K562 (cell line): ENCODE measurements around the gene CD300C. TPM values are rescaled to one million over a fixed set of nuclear protein-coding genes. Genes with fewer than 3 reads are reported as not detected.

Experiments
- ATAC-seq: fragments of 200-7000 bp; cut with Tn5 transposase; 3 replicates; pipeline ENCODE4 v1.9.1; 2020; ENCODE audit warnings: moderate library complexity
- BruUV-seq: library from RNA; stranded (reverse); fragments of 400-500 nt; replicated peaks from 2 replicates; lab custom pipeline; 2021; lab: Mats Ljungman, UMichigan
- CTCF ChIA-PET: fragments of 300-600 bp; formaldehyde crosslinking; extraction: SDS; loops from one replicate; lab custom pipeline; 2021; ENCODE audit warnings: low intra/inter-chr PET ratio; lab: Yijun Ruan, JAX
- POLR2A ChIA-PET: fragments of 300-600, 350-650 bp; sonication (Branson Sonifier 250); formaldehyde crosslinking; extraction: SDS; loops from one replicate; lab custom pipeline; 2021; ENCODE audit warnings: antibody characterized with exemption, inconsistent platforms; lab: Yijun Ruan, JAX
- DNase-seq, 4 experiments: peaks; one replicate each; pipeline versions ENCODE4 v3.0.0 to v3.0.0-alpha.2; 2011 to 2018; ENCODE audit warnings: low spot score in 3 of 4, mixed read lengths in 3 of 4; ENCODE audit errors: extremely low read depth in 1 of 4
- FAIRE-seq: peaks from 2 replicates; lab custom pipeline; 2011; peaks lifted over from hg19 to GRCh38; lab: Jason Lieb, UNC
- H2AFZ ChIP-seq: 2 replicates; pipeline ENCODE4 v1.6.0; 2011; ENCODE audit warnings: low read depth, low read length, control low read depth, inconsistent platforms
- H3K27ac ChIP-seq: fragments of 200-600 bp; 3 replicates; pipeline ENCODE4 v1.8.0; 2011; ENCODE audit warnings: low read depth, mild to moderate bottlenecking, control low read depth, inconsistent platforms, low read length, moderate library complexity, mixed read lengths; ENCODE audit errors: extremely low read depth
- H3K27me3 ChIP-seq, 2 experiments: fragments of 300-600 bp in 1 of 2; 2 replicates in 1 of 2; 3 replicates in 1 of 2; pipeline versions ENCODE4 v1.6.0 to v1.8.0; 2011; ENCODE audit warnings: inconsistent platforms in 2 of 2, low read length in 2 of 2, mild to moderate bottlenecking in 1 of 2, mixed read lengths in 1 of 2, moderate library complexity in 1 of 2; ENCODE audit not compliant: control insufficient read depth in 2 of 2, insufficient read depth in 2 of 2
- H3K36me3 ChIP-seq: fragments of 300-600 bp; 3 replicates; pipeline ENCODE4 v1.8.0; 2011; ENCODE audit warnings: mild to moderate bottlenecking, low read length, inconsistent platforms; ENCODE audit not compliant: control insufficient read depth, insufficient read depth
- H3K4me1 ChIP-seq, 2 experiments: fragments of 200-600 bp in 1 of 2; replicated peaks in 1 of 2; 2 replicates in 1 of 2; 3 replicates in 1 of 2; pipeline versions ENCODE4 v1.5.1 to v1.8.0; 2011; ENCODE audit warnings: inconsistent platforms in 2 of 2, low read length in 2 of 2, mild to moderate bottlenecking in 1 of 2, mixed read lengths in 1 of 2, moderate library complexity in 1 of 2; ENCODE audit not compliant: control insufficient read depth in 2 of 2, insufficient read depth in 2 of 2
- H3K4me2 ChIP-seq: 2 replicates; pipeline ENCODE4 v1.6.1; 2011; ENCODE audit warnings: low read length, control low read depth, inconsistent platforms, mixed read lengths; ENCODE audit not compliant: insufficient read depth
- H3K4me3 ChIP-seq: fragments of 200-600 bp; sonication (generic), shearing (Covaris generic); 2 replicates; pipeline ENCODE4 v1.5.1; 2016; ENCODE audit warnings: control low read depth, inconsistent platforms
- H3K79me2 ChIP-seq: fragments of 200-600 bp; 3 replicates; pipeline ENCODE4 v1.8.0; 2011; ENCODE audit warnings: low read length, inconsistent platforms; ENCODE audit not compliant: control insufficient read depth, insufficient read depth
- H3K9ac ChIP-seq, 2 experiments: 2 replicates each; pipeline versions ENCODE4 v1.6.0 to v1.6.1; 2011; ENCODE audit warnings: low read depth in 2 of 2, low read length in 2 of 2, control low read depth in 1 of 2, inconsistent platforms in 1 of 2, mild to moderate bottlenecking in 1 of 2, mixed read lengths in 1 of 2; ENCODE audit not compliant: insufficient read depth in 1 of 2
- H3K9me1 ChIP-seq: one replicate; pipeline ENCODE4 v1.6.0; 2011; ENCODE audit warnings: inconsistent platforms, mild to moderate bottlenecking, low read length, moderate library complexity; ENCODE audit not compliant: control insufficient read depth, insufficient read depth
- H3K9me3 ChIP-seq: replicated peaks from 2 replicates; pipeline ENCODE4 v1.5.1; 2011; ENCODE audit warnings: low read depth, low read length, inconsistent platforms; ENCODE audit not compliant: control insufficient read depth, insufficient read depth
- H4K20me1 ChIP-seq: replicated peaks from 2 replicates; pipeline ENCODE4 v1.6.1; 2011; ENCODE audit warnings: low read length, inconsistent platforms, mixed read lengths; ENCODE audit not compliant: control insufficient read depth, insufficient read depth
- CBFB ChIP-seq: sonication (generic); formaldehyde crosslinking; IDR thresholded peaks from 2 replicates; pipeline ENCODE4 v1.4.0; 2020; ENCODE audit warnings: mild to moderate bottlenecking, missing genetic modification reagents
- CHAMP1 ChIP-seq: fragments of 450-650 bp; IDR thresholded peaks from 2 replicates; pipeline ENCODE4 v1.6.1; 2016; ENCODE audit warnings: mild to moderate bottlenecking
- CHD1 ChIP-seq: fragments of 200-600 bp; sonication (generic); IDR thresholded peaks from one replicate; pipeline ENCODE4 v1.6.1; 2012; ENCODE audit warnings: mild to moderate bottlenecking, moderate library complexity, low read length, inconsistent platforms
- SMAD1 ChIP-seq: fragments of 150-350 bp; IDR thresholded peaks from 2 replicates; pipeline ENCODE4 v1.6.1; 2014; ENCODE audit warnings: low read length, low read depth; ENCODE audit not compliant: partially characterized antibody
- WGBS: fragments of 100-300 bp; shearing (Covaris generic); methylation state at CpG from one replicate; pipeline ENCODE4 v1.1.6; 2016; ENCODE audit warnings: low coverage, mixed read lengths; ENCODE audit not compliant: insufficient coverage; ENCODE audit errors: missing lambda C conversion rate; 5-methylcytosine and 5-hydroxymethylcytosine counted together
- in situ Hi-C: fragments of 300-500 bp; cut with MboI; formaldehyde crosslinking; loops from 4 replicates; pipeline ENCODE4 v1.15.0; 2018; ENCODE audit warnings: inconsistent platforms, mixed read lengths
- intact Hi-C: fragments of 100-400 bp; cut with micrococcal nuclease; formaldehyde crosslinking; loops from 2 replicates; pipeline ENCODE4 v1.14.2; 2022
- polyA plus RNA-seq, 8 experiments: library from polyadenylated mRNA; depleted of rRNA in 4 of 8; stranded (reverse) in 5 of 8; unstranded in 3 of 8; fragments of >200 nt; fragmentation: Nextera tagmentation in 2 of 8; fragmentation: Illumina TruSeq in 1 of 8; extraction: Ambion mirVana in 2 of 8; extraction: Trizol in 1 of 8; gene quantifications; 2 replicates each; pipeline versions ENCODE4 v1.2.1 to v1.2.3, GENCODE V29; 2011 to 2014; ENCODE audit warnings: inconsistent platforms in 1 of 8, missing spikeins in 1 of 8
- total RNA-seq, 7 experiments: library from RNA; depleted of rRNA in 6 of 7; stranded (reverse); fragments of >200 nt in 6 of 7; fragmentation: Illumina TruSeq in 2 of 7; extraction: Trizol in 2 of 7; gene quantifications; 2 replicates each; pipeline versions ENCODE4 v1.2.1 to v1.2.3, GENCODE V29; 2011 to 2021; ENCODE audit warnings: low replicate concordance in 1 of 7

Gene CD300C
- total and polyA plus RNA-seq, 9 of the 15 experiments (the other 6 are each of a cell fraction or from before 2014, with no cell fraction given): 0.04 to 0.16 (median 0.07) TPM; not detected in 6

GRCh38 chr17:74571621-74572270, 25.8 kb upstream of the CD300C start:
- no peak for ATAC-seq
- Histone ChIP-seq H2AFZ (no peak overlapping the region), H3K27me3 (peaks cover 7 to 31% of the 10 kb centered on the region in 2 experiments; a peak in 4 of 5 replicates), H3K4me2 (no peak overlapping the region), H3K79me2 (no peaks in the 10 kb centered on the region), H4K20me1 (peaks cover 7% of the 10 kb centered on the region; the same call in 1 of the 2 replicates), H3K9me3 (no peaks in the 10 kb centered on the region), H3K36me3 (no peaks in the 10 kb centered on the region), H3K9ac (no peak overlapping the region), H3K9me1 (no peaks in the 10 kb centered on the region), H3K4me1 (no peaks in the 10 kb centered on the region), H3K4me3 (no peak overlapping the region), H3K27ac (no peak overlapping the region)
- ChIA-PET POLR2A (no interaction called here), CTCF (no interaction called here)
- 12% methylated on average over 4 of the region's 4 CpGs for WGBS
- FAIRE-seq: no peak
- intact Hi-C loops: no loop called here
- no peak for TF ChIP-seq CBFB (CRISPR knock-in tag)
- no peak for TF ChIP-seq CHAMP1
- no peak for TF ChIP-seq CHD1
- TF ChIP-seq SMAD1: no peak
- BruUV-seq: no TSS peak
- DNase-seq: no peak
- in situ Hi-C loops: no loop called here
